Liver (tissue), 9 donors: ENCODE data around the gene FST. TPM values are rescaled to one million over a fixed set of nuclear protein-coding genes. Genes with fewer than 3 reads are reported as not detected.

Source experiments
- DNase-seq: peaks from one replicate; pipeline ENCODE4 v3.0.0-alpha.2; 2017; ENCODE audit warnings: low spot score
- H3K27ac ChIP-seq, 2 donors: one replicate each; pipeline ENCODE4 v1.7.0; 2013; ENCODE audit warnings: inconsistent platforms in 2 of 2, low read length in 2 of 2, control low read depth in 1 of 2, low read depth in 1 of 2, mild to moderate bottlenecking in 1 of 2
- H3K27me3 ChIP-seq, 4 donors: one replicate each; pipeline versions ENCODE4 v1.6.1 to v1.7.0; 2013; ENCODE audit warnings: low read length in 3 of 4, inconsistent platforms in 1 of 4, mild to moderate bottlenecking in 1 of 4, moderate library complexity in 1 of 4; ENCODE audit not compliant: control insufficient read depth in 4 of 4, insufficient read depth in 4 of 4
- H3K36me3 ChIP-seq, 4 donors: one replicate each; pipeline versions ENCODE4 v1.6.1 to v1.7.0; 2013; ENCODE audit warnings: low read length in 3 of 4, mild to moderate bottlenecking in 3 of 4, low read depth in 1 of 4, moderate library complexity in 1 of 4; ENCODE audit not compliant: control insufficient read depth in 4 of 4, insufficient read depth in 3 of 4
- H3K4me1 ChIP-seq, 4 donors: one replicate each; pipeline versions ENCODE4 v1.6.1 to v1.7.0; 2013; ENCODE audit warnings: low read length in 3 of 4, mild to moderate bottlenecking in 3 of 4, moderate library complexity in 1 of 4; ENCODE audit not compliant: control insufficient read depth in 4 of 4, insufficient read depth in 4 of 4
- H3K4me3 ChIP-seq, 3 donors: one replicate each; pipeline versions ENCODE4 v1.6.1 to v1.7.0; 2013; ENCODE audit warnings: low read length in 3 of 3, control low read depth in 1 of 3, low read depth in 1 of 3, mild to moderate bottlenecking in 1 of 3
- H3K9ac ChIP-seq, 2 donors: one replicate each; pipeline ENCODE4 v1.7.0; 2013; ENCODE audit warnings: low read length in 2 of 2, mild to moderate bottlenecking in 2 of 2, moderate library complexity in 2 of 2, control low read depth in 1 of 2, low read depth in 1 of 2
- H3K9me3 ChIP-seq, 4 donors: one replicate each; pipeline versions ENCODE4 v1.6.1 to v1.7.0; 2013; ENCODE audit warnings: low read length in 3 of 4; ENCODE audit not compliant: control insufficient read depth in 4 of 4
- EGR1 ChIP-seq, 2 donors: IDR thresholded peaks; 2 replicates each; pipeline ENCODE4 v1.6.1; 2016 to 2018; ENCODE audit warnings: antibody characterized with exemption in 2 of 2, low read depth in 2 of 2
- FOXA1 ChIP-seq: IDR thresholded peaks from 2 replicates; pipeline ENCODE4 v1.6.1; 2016; ENCODE audit warnings: antibody characterized with exemption
- FOXA2 ChIP-seq: IDR thresholded peaks from 2 replicates; pipeline ENCODE4 v1.6.1; 2016; ENCODE audit warnings: antibody characterized with exemption
- GABPA ChIP-seq, 2 donors: IDR thresholded peaks in 1 of 2; conservative IDR thresholded peaks in 1 of 2; 2 replicates each; pipeline ENCODE4 v1.6.1; 2016; ENCODE audit warnings: antibody characterized with exemption in 2 of 2, mild to moderate bottlenecking in 1 of 2, moderate library complexity in 1 of 2
- HNF4A ChIP-seq, 2 donors: conservative IDR thresholded peaks; 2 replicates each; pipeline ENCODE4 v1.6.1; 2016; ENCODE audit warnings: antibody characterized with exemption in 2 of 2, mild to moderate bottlenecking in 2 of 2
- HNF4G ChIP-seq: IDR thresholded peaks from 2 replicates; pipeline ENCODE4 v1.6.1; 2016; ENCODE audit warnings: antibody characterized with exemption
- JUND ChIP-seq, 2 donors: IDR thresholded peaks; 2 replicates each; pipeline ENCODE4 v1.6.1; 2016; ENCODE audit warnings: antibody characterized with exemption in 2 of 2
- MAX ChIP-seq: IDR thresholded peaks from 2 replicates; pipeline ENCODE4 v1.6.1; 2016; ENCODE audit warnings: antibody characterized with exemption
- NR2F2 ChIP-seq: IDR thresholded peaks from 2 replicates; pipeline ENCODE4 v1.6.1; 2016; ENCODE audit warnings: antibody characterized with exemption
- RAD21 ChIP-seq, 2 donors: IDR thresholded peaks; 2 replicates each; pipeline ENCODE4 v1.6.1; 2016; ENCODE audit warnings: antibody characterized with exemption in 2 of 2, mild to moderate bottlenecking in 2 of 2
- SP1 ChIP-seq: IDR thresholded peaks from 2 replicates; pipeline ENCODE4 v1.6.1; 2018; ENCODE audit warnings: antibody characterized with exemption, mild to moderate bottlenecking
- TAF1 ChIP-seq: conservative IDR thresholded peaks from 2 replicates; pipeline ENCODE4 v1.6.1; 2016; ENCODE audit warnings: antibody characterized with exemption, mild to moderate bottlenecking
- YY1 ChIP-seq: IDR thresholded peaks from 2 replicates; pipeline ENCODE4 v1.6.1; 2016; ENCODE audit warnings: antibody characterized with exemption, mild to moderate bottlenecking
- WGBS: extraction: QIAGEN DNeasy Blood & Tissue Kit; methylation state at CpG from one replicate; pipeline ENCODE4 v1.1.7; 2013; 5-methylcytosine and 5-hydroxymethylcytosine counted together
- polyA plus RNA-seq, 2 donors: library from polyadenylated mRNA; stranded (reverse) in 1 of 2; unstranded in 1 of 2; fragments of 200-250 nt in 1 of 2; fragments of >200 nt in 1 of 2; fragmentation: Nextera tagmentation in 1 of 2; extraction: Ambion mirVana in 1 of 2; gene quantifications; one replicate each; pipeline versions ENCODE4 v1.2.1 to v1.2.3, GENCODE V29; 2013 to 2015
- total RNA-seq, 2 donors: library from RNA; depleted of rRNA; stranded (reverse); fragments of >200 nt; gene quantifications; one replicate each; pipeline ENCODE4 v1.2.3, GENCODE V29; 2014
- TF ChIP-seq, protein P1 (sequence below): IDR thresholded peaks from 2 replicates; pipeline ENCODE4 v1.6.1; 2016; ENCODE audit warnings: antibody characterized with exemption, mild to moderate bottlenecking
- TF ChIP-seq, protein P2 (sequence below): fragments of 150-350 bp; IDR thresholded peaks from 2 replicates; pipeline ENCODE4 v1.5.1; 2017; ENCODE audit warnings: improper control_type of control experiment, low read depth, low read length; ENCODE audit not compliant: missing input control
- TF ChIP-seq, protein P3 (sequence below): IDR thresholded peaks from 2 replicates; pipeline ENCODE4 v1.6.1; 2016; ENCODE audit warnings: antibody characterized with exemption
- donor health status: healthy.
- donor health status: healthy.
- donor health status: healthy.
- donor health status: healthy.
- donor health status: healthy.

FST gene
- 10 to 100 TPM in 1 of 2 donors, 1 to 10 TPM in 1; 5.6 to 29.2 TPM for total RNA-seq
- polyA plus RNA-seq, result 10 to 100 TPM in 1 of 2 donors, 1 to 10 TPM in 1; 7.3 to 26.4 TPM

GRCh38 chr5:53480416-53481158 lies at the start of gene FST:
FST (plus strand) TSS chr5:53480629; CDS start chr5:53480792, 163 bp downstream.
- no peaks in the 10 kb centered on the region for H3K27me3 ChIP-seq
- DNase-seq, result peak; percentile 51
- 1% methylated on average over 64 of the region's 64 CpGs for WGBS

DNA sequence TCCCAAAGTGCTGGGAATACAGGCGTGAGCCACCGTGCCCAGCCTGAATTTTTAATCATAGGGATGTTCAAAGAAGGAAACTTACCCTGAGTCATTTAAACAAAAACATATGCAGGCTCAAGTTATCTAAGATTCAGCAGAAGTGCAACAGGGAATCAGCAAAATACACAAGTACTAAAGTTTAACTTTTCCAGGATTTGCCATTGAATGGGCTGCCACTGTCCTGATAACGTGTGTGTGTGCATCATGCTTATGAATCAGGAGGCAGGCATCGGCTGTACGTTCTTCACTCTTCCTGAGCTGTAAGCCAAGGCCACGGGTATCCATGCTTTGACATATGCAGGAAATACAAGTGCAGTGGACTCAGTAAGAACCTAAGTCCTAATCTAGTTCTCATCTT lies 48.8 kb upstream of the FST start:
- no peak overlapping the region for H3K9ac ChIP-seq
- WGBS, result 89% methylated on average over 6 of the region's 6 CpGs

More at GRCh38 chr5:53480416-53481158, at the start of gene FST:
- peaks cover 8 to 48% (median 41%) of the 10 kb centered on the region in 4 donors for H3K4me1 ChIP-seq
- no peaks in the 10 kb centered on the region for H3K9me3 ChIP-seq
- peak within 1 kb of the TSS; percentile 89 to 95 for H3K27ac ChIP-seq
- peak within 1 kb of the TSS; percentile 82 to 93 (median 85) for H3K4me3 ChIP-seq
- no peak for TF ChIP-seq TAF1
- no peak for TF ChIP-seq NR2F2
- TF ChIP-seq, protein P1, sequence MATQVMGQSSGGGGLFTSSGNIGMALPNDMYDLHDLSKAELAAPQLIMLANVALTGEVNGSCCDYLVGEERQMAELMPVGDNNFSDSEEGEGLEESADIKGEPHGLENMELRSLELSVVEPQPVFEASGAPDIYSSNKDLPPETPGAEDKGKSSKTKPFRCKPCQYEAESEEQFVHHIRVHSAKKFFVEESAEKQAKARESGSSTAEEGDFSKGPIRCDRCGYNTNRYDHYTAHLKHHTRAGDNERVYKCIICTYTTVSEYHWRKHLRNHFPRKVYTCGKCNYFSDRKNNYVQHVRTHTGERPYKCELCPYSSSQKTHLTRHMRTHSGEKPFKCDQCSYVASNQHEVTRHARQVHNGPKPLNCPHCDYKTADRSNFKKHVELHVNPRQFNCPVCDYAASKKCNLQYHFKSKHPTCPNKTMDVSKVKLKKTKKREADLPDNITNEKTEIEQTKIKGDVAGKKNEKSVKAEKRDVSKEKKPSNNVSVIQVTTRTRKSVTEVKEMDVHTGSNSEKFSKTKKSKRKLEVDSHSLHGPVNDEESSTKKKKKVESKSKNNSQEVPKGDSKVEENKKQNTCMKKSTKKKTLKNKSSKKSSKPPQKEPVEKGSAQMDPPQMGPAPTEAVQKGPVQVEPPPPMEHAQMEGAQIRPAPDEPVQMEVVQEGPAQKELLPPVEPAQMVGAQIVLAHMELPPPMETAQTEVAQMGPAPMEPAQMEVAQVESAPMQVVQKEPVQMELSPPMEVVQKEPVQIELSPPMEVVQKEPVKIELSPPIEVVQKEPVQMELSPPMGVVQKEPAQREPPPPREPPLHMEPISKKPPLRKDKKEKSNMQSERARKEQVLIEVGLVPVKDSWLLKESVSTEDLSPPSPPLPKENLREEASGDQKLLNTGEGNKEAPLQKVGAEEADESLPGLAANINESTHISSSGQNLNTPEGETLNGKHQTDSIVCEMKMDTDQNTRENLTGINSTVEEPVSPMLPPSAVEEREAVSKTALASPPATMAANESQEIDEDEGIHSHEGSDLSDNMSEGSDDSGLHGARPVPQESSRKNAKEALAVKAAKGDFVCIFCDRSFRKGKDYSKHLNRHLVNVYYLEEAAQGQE, result no peak
- TF ChIP-seq GABPA (IDR thresholded peaks at IDR 0.05 in 1 of 2, conservative IDR thresholded peaks at IDR 0.05 in 1 of 2), result no peak
- no peak for TF ChIP-seq FOXA1
- no peak for TF ChIP-seq JUND (IDR thresholded peaks at IDR 0.05)
- TF ChIP-seq, protein P2, sequence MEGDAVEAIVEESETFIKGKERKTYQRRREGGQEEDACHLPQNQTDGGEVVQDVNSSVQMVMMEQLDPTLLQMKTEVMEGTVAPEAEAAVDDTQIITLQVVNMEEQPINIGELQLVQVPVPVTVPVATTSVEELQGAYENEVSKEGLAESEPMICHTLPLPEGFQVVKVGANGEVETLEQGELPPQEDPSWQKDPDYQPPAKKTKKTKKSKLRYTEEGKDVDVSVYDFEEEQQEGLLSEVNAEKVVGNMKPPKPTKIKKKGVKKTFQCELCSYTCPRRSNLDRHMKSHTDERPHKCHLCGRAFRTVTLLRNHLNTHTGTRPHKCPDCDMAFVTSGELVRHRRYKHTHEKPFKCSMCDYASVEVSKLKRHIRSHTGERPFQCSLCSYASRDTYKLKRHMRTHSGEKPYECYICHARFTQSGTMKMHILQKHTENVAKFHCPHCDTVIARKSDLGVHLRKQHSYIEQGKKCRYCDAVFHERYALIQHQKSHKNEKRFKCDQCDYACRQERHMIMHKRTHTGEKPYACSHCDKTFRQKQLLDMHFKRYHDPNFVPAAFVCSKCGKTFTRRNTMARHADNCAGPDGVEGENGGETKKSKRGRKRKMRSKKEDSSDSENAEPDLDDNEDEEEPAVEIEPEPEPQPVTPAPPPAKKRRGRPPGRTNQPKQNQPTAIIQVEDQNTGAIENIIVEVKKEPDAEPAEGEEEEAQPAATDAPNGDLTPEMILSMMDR, result no peak
- peak; percentile 14 for TF ChIP-seq SP1
- H3K36me3 ChIP-seq, result peaks cover 0 to 14% (median 10%) of the 10 kb centered on the region in 4 donors
- H3K9ac ChIP-seq, result peak within 1 kb of the TSS; percentile 82 to 96

GRCh38 chr5:53433026-53433425 lies 47.4 kb upstream of the FST start:
- peaks cover 1 to 14% (median 8%) of the 10 kb centered on the region in 4 donors for H3K4me1 ChIP-seq
- no peak overlapping the region for H3K27ac ChIP-seq
- H3K9me3 ChIP-seq, result no peaks in the 10 kb centered on the region
- no peak for DNase-seq
- WGBS, result 49% methylated on average over 1 of the region's 1 CpG
- no peaks in the 10 kb centered on the region for H3K36me3 ChIP-seq
- no peak overlapping the region for H3K4me3 ChIP-seq
- H3K9ac ChIP-seq, result no peak overlapping the region
- H3K27me3 ChIP-seq, result no peaks in the 10 kb centered on the region
- TF ChIP-seq HNF4A (conservative IDR thresholded peaks at IDR 0.05), result no peak
- TF ChIP-seq JUND (IDR thresholded peaks at IDR 0.05), result no peak
- TF ChIP-seq EGR1 (IDR thresholded peaks at IDR 0.05; ENCODE audit: low read depth in 2 of 2), result no peak
- TF ChIP-seq FOXA2, result no peak
- TF ChIP-seq, protein P3, sequence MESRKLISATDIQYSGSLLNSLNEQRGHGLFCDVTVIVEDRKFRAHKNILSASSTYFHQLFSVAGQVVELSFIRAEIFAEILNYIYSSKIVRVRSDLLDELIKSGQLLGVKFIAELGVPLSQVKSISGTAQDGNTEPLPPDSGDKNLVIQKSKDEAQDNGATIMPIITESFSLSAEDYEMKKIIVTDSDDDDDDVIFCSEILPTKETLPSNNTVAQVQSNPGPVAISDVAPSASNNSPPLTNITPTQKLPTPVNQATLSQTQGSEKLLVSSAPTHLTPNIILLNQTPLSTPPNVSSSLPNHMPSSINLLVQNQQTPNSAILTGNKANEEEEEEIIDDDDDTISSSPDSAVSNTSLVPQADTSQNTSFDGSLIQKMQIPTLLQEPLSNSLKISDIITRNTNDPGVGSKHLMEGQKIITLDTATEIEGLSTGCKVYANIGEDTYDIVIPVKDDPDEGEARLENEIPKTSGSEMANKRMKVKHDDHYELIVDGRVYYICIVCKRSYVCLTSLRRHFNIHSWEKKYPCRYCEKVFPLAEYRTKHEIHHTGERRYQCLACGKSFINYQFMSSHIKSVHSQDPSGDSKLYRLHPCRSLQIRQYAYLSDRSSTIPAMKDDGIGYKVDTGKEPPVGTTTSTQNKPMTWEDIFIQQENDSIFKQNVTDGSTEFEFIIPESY, result no peak
- no peak for TF ChIP-seq NR2F2
- TF ChIP-seq SP1, result no peak
- no peak for TF ChIP-seq GABPA (IDR thresholded peaks at IDR 0.05 in 1 of 2, conservative IDR thresholded peaks at IDR 0.05 in 1 of 2)
- TF ChIP-seq FOXA1, result no peak
- TF ChIP-seq RAD21 (IDR thresholded peaks at IDR 0.05), result no peak
- no peak for TF ChIP-seq MAX
- TF ChIP-seq, protein P2, result no peak

More for the DNA sequence above, 48.8 kb upstream of the FST start:
- no peaks in the 10 kb centered on the region for H3K27me3 ChIP-seq
- peaks cover 1 to 12% (median 6%) of the 10 kb centered on the region in 4 donors for H3K4me1 ChIP-seq
- H3K27ac ChIP-seq, result no peak overlapping the region
- H3K4me3 ChIP-seq, result no peak overlapping the region
- TF ChIP-seq NR2F2 (no peak), YY1 (no peak), HNF4A (conservative IDR thresholded peaks at IDR 0.05) (no peak), SP1 (no peak), FOXA2 (no peak), RAD21 (IDR thresholded peaks at IDR 0.05) (no peak), HNF4G (no peak)
- no peaks in the 10 kb centered on the region for H3K36me3 ChIP-seq
- no peaks in the 10 kb centered on the region for H3K9me3 ChIP-seq
- no peak for DNase-seq
